GM12878 (cell line): ENCODE data around the gene RXYLT1. TPM values are rescaled to one million over a fixed set of nuclear protein-coding genes. Genes with fewer than 3 reads are reported as not detected.

Source experiments
- ATAC-seq: fragments of 200-7000 bp; cut with Tn5 transposase; 3 replicates; pipeline ENCODE4 v1.9.1; 2020; ENCODE audit warnings: mild to moderate bottlenecking, moderate library complexity
- BruUV-seq: library from RNA; stranded (reverse); fragments of 400-500 nt; replicated peaks from 2 replicates; lab custom pipeline; 2021; lab: Mats Ljungman, UMichigan
- CTCF ChIA-PET: fragments of 300-600 bp; sonication (Branson Sonifier 250); formaldehyde crosslinking; extraction: SDS; loops from one replicate; lab custom pipeline; 2021; ENCODE audit warnings: inconsistent platforms; lab: Yijun Ruan, JAX
- POLR2A ChIA-PET: fragments of 350-600 bp; formaldehyde crosslinking; extraction: SDS; loops from one replicate; lab custom pipeline; 2021; ENCODE audit warnings: inconsistent platforms; lab: Charles Lee
- RAD21 ChIA-PET: fragments of 300-600 bp; sonication (Branson Sonifier 250); formaldehyde crosslinking; loops from one replicate; lab custom pipeline; 2023; ENCODE audit warnings: antibody characterized with exemption; ENCODE audit not compliant: unreplicated experiment; lab: Charles Lee
- SMC1A ChIA-PET: fragments of 300-600 bp; sonication (Branson Sonifier 250); formaldehyde crosslinking; loops from one replicate; lab custom pipeline; 2023; ENCODE audit not compliant: unreplicated experiment, uncharacterized antibody; lab: Charles Lee
- DNase-seq: peaks from one replicate; pipeline ENCODE4 v3.0.0-alpha.2; 2011; ENCODE audit warnings: low read depth, low spot score
- FAIRE-seq: peaks from 3 replicates; lab custom pipeline; 2011; peaks lifted over from hg19 to GRCh38; lab: Jason Lieb, UNC
- H2AFZ ChIP-seq: 2 replicates; pipeline ENCODE4 v1.6.0; 2011; ENCODE audit warnings: low read depth, low read length, control low read depth; ENCODE audit not compliant: control insufficient read depth
- H3K27ac ChIP-seq: 2 replicates; pipeline ENCODE4 v1.5.1; 2011; ENCODE audit warnings: control low read depth; ENCODE audit not compliant: control insufficient read depth, insufficient read depth
- H3K27me3 ChIP-seq, 2 experiments: replicated peaks in 1 of 2; 2 replicates each; pipeline versions ENCODE4 v1.6.0 to v1.6.1; 2011; ENCODE audit warnings: low read length in 1 of 2; ENCODE audit not compliant: control insufficient read depth in 2 of 2, insufficient read depth in 2 of 2
- H3K36me3 ChIP-seq, 2 experiments: 2 replicates each; pipeline ENCODE4 v1.5.1; 2011; ENCODE audit warnings: low read length in 1 of 2; ENCODE audit not compliant: control insufficient read depth in 2 of 2, insufficient read depth in 2 of 2
- H3K4me1 ChIP-seq: 2 replicates; pipeline ENCODE4 v1.6.1; 2011; ENCODE audit warnings: mild to moderate bottlenecking, low read length, moderate library complexity, mixed read lengths; ENCODE audit not compliant: control insufficient read depth, insufficient read depth
- H3K4me2 ChIP-seq: 2 replicates; pipeline ENCODE4 v1.6.0; 2011; ENCODE audit warnings: control low read depth; ENCODE audit not compliant: control insufficient read depth, insufficient read depth
- H3K4me3 ChIP-seq: fragments of 200-600 bp; sonication (generic); 2 replicates; pipeline ENCODE4 v1.5.1; 2016
- H3K79me2 ChIP-seq: 2 replicates; pipeline ENCODE4 v1.6.0; 2011; ENCODE audit warnings: low read length; ENCODE audit not compliant: control insufficient read depth, insufficient read depth
- H3K9ac ChIP-seq: 2 replicates; pipeline ENCODE4 v1.8.0; 2011; ENCODE audit warnings: low read length, control low read depth, mixed read lengths; ENCODE audit not compliant: control insufficient read depth, insufficient read depth
- H3K9me3 ChIP-seq: replicated peaks from 3 replicates; pipeline ENCODE4 v1.5.1; 2011; ENCODE audit warnings: mild to moderate bottlenecking, low read length; ENCODE audit not compliant: control insufficient read depth, insufficient read depth
- H4K20me1 ChIP-seq: 2 replicates; pipeline ENCODE4 v1.6.0; 2011; ENCODE audit not compliant: control insufficient read depth, insufficient read depth
- BCL3 ChIP-seq: IDR thresholded peaks from 2 replicates; pipeline ENCODE4 v1.6.1; 2011; ENCODE audit warnings: borderline replicate concordance, low read depth, mild to moderate bottlenecking, moderate library complexity, low read length; ENCODE audit not compliant: insufficient read depth, poor library complexity, severe bottlenecking
- BHLHE40 ChIP-seq, 2 experiments: fragments of 450-650 bp in 1 of 2; IDR thresholded peaks; 2 replicates each; pipeline ENCODE4 v1.6.1; 2011 to 2017; ENCODE audit warnings: low read depth in 2 of 2, borderline replicate concordance in 1 of 2, improper control_type of control experiment in 1 of 2, low read length in 1 of 2, mild to moderate bottlenecking in 1 of 2
- IRF3 ChIP-seq: fragments of 450-650 bp; IDR thresholded peaks from 2 replicates; pipeline ENCODE4 v1.6.1; 2014; ENCODE audit warnings: mild to moderate bottlenecking
- KDM1A ChIP-seq: fragments of 200-600 bp; sonication (generic); IDR thresholded peaks from 2 replicates; pipeline ENCODE4 v1.6.1; 2016; ENCODE audit warnings: borderline replicate concordance
- MYB ChIP-seq: fragments of 150-350 bp; IDR thresholded peaks from 2 replicates; pipeline ENCODE4 v1.6.1; 2014; ENCODE audit warnings: mild to moderate bottlenecking, low read depth, low read length, borderline replicate concordance
- RAD51 ChIP-seq: fragments of 450-650 bp; IDR thresholded peaks from 2 replicates; pipeline ENCODE4 v1.6.1; 2016; ENCODE audit warnings: moderate library complexity, mild to moderate bottlenecking, inconsistent platforms
- RBBP5 ChIP-seq: fragments of 200-600 bp; sonication (generic); conservative IDR thresholded peaks from 2 replicates; pipeline ENCODE4 v1.6.1; 2016
- SIX5 ChIP-seq: IDR thresholded peaks from 2 replicates; pipeline ENCODE4 v1.6.1; 2011; ENCODE audit warnings: mild to moderate bottlenecking, low read depth, low read length, moderate library complexity; ENCODE audit not compliant: severe bottlenecking
- SMAD5 ChIP-seq: IDR thresholded peaks from 2 replicates; pipeline ENCODE4 v1.6.1; 2016; ENCODE audit warnings: antibody characterized with exemption, low read depth
- WGBS: methylation state at CpG from one replicate; pipeline ENCODE4 v1.1.6; 2016; ENCODE audit warnings: low lambda C conversion rate; ENCODE audit not compliant: insufficient replicate concordance, insufficient coverage; ENCODE audit errors: missing lambda C conversion rate; 5-methylcytosine and 5-hydroxymethylcytosine counted together
- in situ Hi-C: fragments of 300-500 bp; cut with MboI; formaldehyde crosslinking; loops from 9 replicates; pipeline ENCODE4 v1.14.3; 2018; ENCODE audit warnings: mixed read lengths
- intact Hi-C: fragments of 100-400 bp; cut with micrococcal nuclease; formaldehyde crosslinking; loops from one replicate; pipeline ENCODE4 v1.14.2; 2022; ENCODE audit not compliant: unreplicated experiment
- polyA plus RNA-seq, 11 experiments: library from polyadenylated mRNA; depleted of rRNA in 4 of 11; unstranded in 6 of 11; stranded (reverse) in 5 of 11; fragments of >200 nt; fragmentation: Nextera tagmentation in 4 of 11; fragmentation: Illumina TruSeq in 1 of 11; extraction: Ambion mirVana in 4 of 11; extraction: Trizol in 1 of 11; gene quantifications; 1 replicate in 1 of 11; 2 replicates in 10 of 11; pipeline versions ENCODE4 v1.2.1 to v1.2.3, GENCODE V29; 2011 to 2016; ENCODE audit warnings: inconsistent platforms in 2 of 11, missing spikeins in 2 of 11, low read depth in 1 of 11
- total RNA-seq, 4 experiments: library from RNA; depleted of rRNA in 3 of 4; stranded (reverse); fragments of >200 nt in 3 of 4; fragmentation: Illumina TruSeq in 1 of 4; extraction: Trizol in 1 of 4; gene quantifications; 2 replicates each; pipeline versions ENCODE4 v1.2.1 to v1.2.3, GENCODE V29; 2013 to 2021

RXYLT1 gene
- total and polyA plus RNA-seq, 10 of the 15 experiments (the other 5 are each of a cell fraction or from before 2014, with no cell fraction given): 10.4 to 33.8 (median 21.5) TPM

GRCh38 chr12:63764481-63764880, 15.2 kb upstream of the RXYLT1 start:
- FAIRE-seq (no peak), ATAC-seq (no peak), DNase-seq (no peak)
- POLR2A ChIA-PET: no interaction called here
- RAD21 ChIA-PET: no interaction called here
- TF ChIP-seq BHLHE40 (IDR thresholded peaks at IDR 0.05; ENCODE audit: borderline replicate concordance in 1 of 2, low read depth in 2 of 2, low read length in 1 of 2) (no peak), SIX5 (no peak), IRF3 (no peak), BCL3 (no peak), KDM1A (no peak), RAD51 (no peak), SMAD5 (no peak), RBBP5 (no peak), MYB (no peak)
- no TSS peak for BruUV-seq
- in situ Hi-C loops (no loop called here), intact Hi-C loops (no loop called here)
- Histone ChIP-seq H3K79me2 (no peaks in the 10 kb centered on the region), H3K4me1 (no peaks in the 10 kb centered on the region), H4K20me1 (no peaks in the 10 kb centered on the region), H3K9ac (no peak overlapping the region), H3K9me3 (no peaks in the 10 kb centered on the region), H3K27ac (no peak overlapping the region), H3K4me2 (no peak overlapping the region), H3K36me3 (no peaks in the 10 kb centered on the region), H3K4me3 (no peak overlapping the region), H2AFZ (no peak overlapping the region), H3K27me3 (no peaks in the 10 kb centered on the region)
- WGBS: 87% methylated on average over 3 of the region's 3 CpGs
- SMC1A ChIA-PET: no interaction called here
- CTCF ChIA-PET: interaction anchor here (0.8 kb wide), 1 partner anchor 38 kb away, joined by 3 read pairs; no protein-coding TSS in a partner anchor
